Measurements from ENCODE around the gene MASP2.
"Not testable (repeated sequence)": the region's sequence is repeated elsewhere in the genome, so short reads cannot be mapped to it uniquely, and the experiment has no call there.

GRCh38 chr1:10992004-10992403 lies 55.0 kb downstream of the MASP2 start:
- TF ChIP-seq, protein P1, sequence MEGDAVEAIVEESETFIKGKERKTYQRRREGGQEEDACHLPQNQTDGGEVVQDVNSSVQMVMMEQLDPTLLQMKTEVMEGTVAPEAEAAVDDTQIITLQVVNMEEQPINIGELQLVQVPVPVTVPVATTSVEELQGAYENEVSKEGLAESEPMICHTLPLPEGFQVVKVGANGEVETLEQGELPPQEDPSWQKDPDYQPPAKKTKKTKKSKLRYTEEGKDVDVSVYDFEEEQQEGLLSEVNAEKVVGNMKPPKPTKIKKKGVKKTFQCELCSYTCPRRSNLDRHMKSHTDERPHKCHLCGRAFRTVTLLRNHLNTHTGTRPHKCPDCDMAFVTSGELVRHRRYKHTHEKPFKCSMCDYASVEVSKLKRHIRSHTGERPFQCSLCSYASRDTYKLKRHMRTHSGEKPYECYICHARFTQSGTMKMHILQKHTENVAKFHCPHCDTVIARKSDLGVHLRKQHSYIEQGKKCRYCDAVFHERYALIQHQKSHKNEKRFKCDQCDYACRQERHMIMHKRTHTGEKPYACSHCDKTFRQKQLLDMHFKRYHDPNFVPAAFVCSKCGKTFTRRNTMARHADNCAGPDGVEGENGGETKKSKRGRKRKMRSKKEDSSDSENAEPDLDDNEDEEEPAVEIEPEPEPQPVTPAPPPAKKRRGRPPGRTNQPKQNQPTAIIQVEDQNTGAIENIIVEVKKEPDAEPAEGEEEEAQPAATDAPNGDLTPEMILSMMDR (IDR thresholded peaks at IDR 0.05), result not testable (repeated sequence)
- TF ChIP-seq ZFX (IDR thresholded peaks at IDR 0.05; ENCODE audit: borderline replicate concordance), result not testable (repeated sequence)
